ENCODE data around the gene SPATA1.
A peak's percentile ranks its signal among the peaks of the same experiment; 100 is the strongest.

The SPATA1 gene

DNA sequence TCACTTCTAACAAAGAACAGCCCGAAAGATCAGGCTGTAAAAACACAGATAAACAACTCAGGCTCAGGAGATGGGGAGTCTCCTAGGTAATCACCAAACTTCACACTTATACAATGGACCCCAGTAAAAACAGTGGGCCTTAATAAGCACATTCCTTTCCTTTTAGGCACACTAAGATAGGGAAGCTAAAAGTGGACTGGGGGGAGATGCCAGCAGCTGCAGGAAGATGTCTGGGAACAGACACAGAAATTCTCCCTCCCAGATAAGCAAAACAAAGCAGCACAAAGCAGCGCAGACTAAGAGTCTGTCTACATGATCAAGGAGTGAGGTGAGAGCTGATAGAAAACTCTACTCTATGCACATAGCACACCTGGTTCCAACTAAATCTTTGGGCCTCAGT, 97.0 kb downstream of the SPATA1 start:
- peaks cover 13% of the 10 kb centered on the region for H3K4me1 ChIP-seq (ENCODE audit: control insufficient read depth, insufficient read depth, low read length)
- no peaks in the 10 kb centered on the region for H3K36me3 ChIP-seq (ENCODE audit: control insufficient read depth, insufficient read depth, low read length)
- H3K4me3 ChIP-seq (ENCODE audit: low read length): peak overlapping the region; percentile 42
- H3K27ac ChIP-seq (ENCODE audit: low read depth, low read length): peak overlapping the region; percentile 81
- no peaks in the 10 kb centered on the region for H3K27me3 ChIP-seq (ENCODE audit: control insufficient read depth, insufficient read depth, low read length)
- no peak overlapping the region for H3K9ac ChIP-seq (ENCODE audit: low read length)

DNA sequence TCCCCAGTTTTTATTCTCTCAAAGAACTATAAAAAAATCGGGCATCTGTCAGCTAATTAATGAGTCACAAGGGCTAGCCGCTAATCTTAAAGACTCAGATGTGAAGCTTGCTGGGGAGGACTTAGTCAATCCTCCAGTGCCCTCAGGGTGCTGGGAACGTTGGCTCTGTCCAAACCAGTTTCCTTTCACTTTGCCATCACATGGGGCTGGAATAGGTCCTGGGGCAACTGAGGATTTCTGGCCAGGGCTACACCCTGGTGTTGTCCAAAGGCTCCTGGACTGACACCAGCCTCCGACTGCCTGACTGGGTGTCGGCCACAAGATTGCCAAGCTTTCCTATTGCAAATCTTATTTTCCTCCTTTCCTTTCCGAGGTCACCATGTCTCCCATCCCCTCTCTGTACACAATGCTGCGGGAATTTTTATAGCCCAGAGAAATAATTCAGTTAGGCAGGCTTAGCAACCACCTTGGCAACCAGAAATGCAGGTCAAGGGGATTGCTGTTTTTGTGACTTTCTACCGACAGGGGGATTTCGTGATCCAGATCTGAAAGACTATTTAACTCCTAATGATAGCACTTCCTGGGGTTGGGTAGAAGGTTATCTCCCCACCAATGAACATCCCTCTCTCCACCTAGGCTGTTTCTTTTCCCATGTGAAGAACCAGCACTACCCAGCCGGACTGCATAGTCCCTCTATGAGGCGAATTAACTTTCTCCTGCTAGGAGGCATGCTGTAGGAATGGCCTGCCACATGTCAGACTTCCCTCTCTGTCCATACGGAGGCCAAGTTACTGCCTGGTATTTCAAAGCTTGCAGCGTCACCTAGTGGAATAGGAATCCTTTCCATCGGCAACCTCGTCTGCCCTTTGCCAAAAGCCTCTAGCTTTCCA, 98.0 kb downstream of the SPATA1 start:
- H3K27me3 ChIP-seq (ENCODE audit: control insufficient read depth, insufficient read depth, low read length): no peaks in the 10 kb centered on the region
- peak overlapping the region; percentile 42 for H3K4me3 ChIP-seq (ENCODE audit: low read length)
- peak overlapping the region; percentile 81 for H3K27ac ChIP-seq (ENCODE audit: low read depth, low read length)
- H3K9ac ChIP-seq (ENCODE audit: low read length): no peak overlapping the region
- H3K36me3 ChIP-seq (ENCODE audit: control insufficient read depth, insufficient read depth, low read length): no peaks in the 10 kb centered on the region
- H3K4me1 ChIP-seq (ENCODE audit: control insufficient read depth, insufficient read depth, low read length): peaks cover 11% of the 10 kb centered on the region

GRCh38 chr1:84605157-84605556, 99.0 kb downstream of the SPATA1 start:
- H3K9ac ChIP-seq (ENCODE audit: low read length): no peak overlapping the region
- H3K4me1 ChIP-seq (ENCODE audit: control insufficient read depth, insufficient read depth, low read length): peaks cover 9% of the 10 kb centered on the region
- H3K4me3 ChIP-seq (ENCODE audit: low read length): no peak overlapping the region
- no peaks in the 10 kb centered on the region for H3K36me3 ChIP-seq (ENCODE audit: control insufficient read depth, insufficient read depth, low read length)
- H3K27ac ChIP-seq (ENCODE audit: low read depth, low read length): peak overlapping the region; percentile 1
- no peaks in the 10 kb centered on the region for H3K27me3 ChIP-seq (ENCODE audit: control insufficient read depth, insufficient read depth, low read length)

GRCh38 chr1:84606977-84607376, 100.8 kb downstream of the SPATA1 start:
- H3K4me3 ChIP-seq (ENCODE audit: low read length): no peak overlapping the region
- H3K36me3 ChIP-seq (ENCODE audit: control insufficient read depth, insufficient read depth, low read length): no peaks in the 10 kb centered on the region
- H3K27ac ChIP-seq (ENCODE audit: low read depth, low read length): no peak overlapping the region
- no peaks in the 10 kb centered on the region for H3K27me3 ChIP-seq (ENCODE audit: control insufficient read depth, insufficient read depth, low read length)
- H3K4me1 ChIP-seq (ENCODE audit: control insufficient read depth, insufficient read depth, low read length): peaks cover 9% of the 10 kb centered on the region
- H3K9ac ChIP-seq (ENCODE audit: low read length): no peak overlapping the region

DNA sequence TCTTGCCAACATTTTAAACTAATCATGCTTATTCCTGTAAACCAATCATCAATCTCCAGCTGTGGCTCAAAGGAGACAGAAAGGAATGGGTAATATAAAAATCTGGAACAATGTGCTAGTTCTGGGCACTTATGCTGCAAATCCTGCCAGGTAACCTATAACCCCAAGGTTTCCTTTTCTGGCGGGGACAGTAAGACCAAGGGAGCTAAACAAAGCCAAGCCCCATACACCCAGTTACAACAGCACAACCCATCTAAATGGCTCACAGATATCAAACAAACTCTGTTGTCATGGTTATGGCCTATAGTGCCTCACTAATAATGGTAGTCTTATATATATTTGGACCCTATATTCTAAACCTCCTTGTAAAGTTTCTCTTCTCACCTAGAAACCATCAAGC, 104.9 kb downstream of the SPATA1 start:
- H3K27me3 ChIP-seq (ENCODE audit: control insufficient read depth, insufficient read depth, low read length): no peaks in the 10 kb centered on the region
- H3K27ac ChIP-seq (ENCODE audit: low read depth, low read length): no peak overlapping the region
- no peaks in the 10 kb centered on the region for H3K4me1 ChIP-seq (ENCODE audit: control insufficient read depth, insufficient read depth, low read length)
- H3K36me3 ChIP-seq (ENCODE audit: control insufficient read depth, insufficient read depth, low read length): no peaks in the 10 kb centered on the region
- H3K9ac ChIP-seq (ENCODE audit: low read length): no peak overlapping the region
- no peak overlapping the region for H3K4me3 ChIP-seq (ENCODE audit: low read length)

- Histone ChIP-seq H3K9ac (ENCODE audit: low read length) (no peak overlapping the region), H3K27ac (ENCODE audit: low read depth, low read length) (no peak overlapping the region), H3K27me3 (ENCODE audit: control insufficient read depth, insufficient read depth, low read length) (no peaks in the 10 kb centered on the region), H3K4me1 (ENCODE audit: control insufficient read depth, insufficient read depth, low read length) (peaks cover 1% of the 10 kb centered on the region), H3K36me3 (ENCODE audit: control insufficient read depth, insufficient read depth, low read length) (no peaks in the 10 kb centered on the region), H3K4me3 (ENCODE audit: low read length) (no peak overlapping the region)
Measured at GRCh38 chr1:84611796-84612195, 105.6 kb downstream of the SPATA1 start.

GRCh38 chr1:84613026-84613425, 106.8 kb downstream of the SPATA1 start:
- no peak overlapping the region for H3K27ac ChIP-seq (ENCODE audit: low read depth, low read length)
- H3K4me3 ChIP-seq (ENCODE audit: low read length): no peak overlapping the region
- no peak overlapping the region for H3K9ac ChIP-seq (ENCODE audit: low read length)
- H3K27me3 ChIP-seq (ENCODE audit: control insufficient read depth, insufficient read depth, low read length): no peaks in the 10 kb centered on the region
- peaks cover 3% of the 10 kb centered on the region for H3K4me1 ChIP-seq (ENCODE audit: control insufficient read depth, insufficient read depth, low read length)
- H3K36me3 ChIP-seq (ENCODE audit: control insufficient read depth, insufficient read depth, low read length): no peaks in the 10 kb centered on the region

DNA sequence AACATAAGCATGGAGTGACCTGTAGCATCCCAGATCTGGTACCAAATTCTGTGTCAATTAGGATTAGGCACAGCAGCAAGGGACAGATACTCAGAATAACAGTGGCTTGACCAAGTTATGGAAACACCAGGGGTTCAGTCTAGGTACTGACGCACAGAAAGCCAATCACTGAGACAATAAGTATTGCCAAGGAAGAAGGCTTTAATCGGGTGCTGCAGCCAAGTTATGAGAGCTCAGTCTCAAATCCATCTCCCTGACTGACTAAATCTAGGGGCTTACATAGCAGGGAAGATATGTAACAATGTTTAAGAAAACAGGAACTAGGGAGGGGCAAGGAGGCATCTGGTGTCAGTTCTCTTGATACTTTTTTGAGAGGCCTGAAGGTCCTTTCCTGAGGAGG, 107.7 kb downstream of the SPATA1 start:
- no peak overlapping the region for H3K27ac ChIP-seq (ENCODE audit: low read depth, low read length)
- H3K9ac ChIP-seq (ENCODE audit: low read length): no peak overlapping the region
- H3K27me3 ChIP-seq (ENCODE audit: control insufficient read depth, insufficient read depth, low read length): no peaks in the 10 kb centered on the region
- no peaks in the 10 kb centered on the region for H3K36me3 ChIP-seq (ENCODE audit: control insufficient read depth, insufficient read depth, low read length)
- no peak overlapping the region for H3K4me3 ChIP-seq (ENCODE audit: low read length)
- peaks cover 3% of the 10 kb centered on the region for H3K4me1 ChIP-seq (ENCODE audit: control insufficient read depth, insufficient read depth, low read length)

DNA sequence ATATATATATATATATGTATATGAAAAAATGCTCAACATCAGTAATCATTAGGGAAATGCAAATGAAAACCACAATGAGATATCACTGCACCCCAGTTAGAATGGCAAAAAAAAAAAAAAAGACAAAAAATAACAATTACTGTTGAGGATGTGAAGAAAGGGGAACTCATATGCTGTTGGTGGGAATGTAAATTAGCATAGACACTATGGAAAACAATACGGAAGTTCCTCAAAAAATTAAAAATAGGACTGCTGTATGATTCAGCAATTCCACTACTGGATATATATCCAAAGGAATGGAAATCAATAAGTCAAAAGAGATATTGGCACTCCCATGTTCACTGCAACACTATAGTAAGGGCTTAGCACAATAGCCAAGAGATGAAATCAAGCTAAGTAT, 109.6 kb downstream of the SPATA1 start:
- H3K9ac ChIP-seq (ENCODE audit: low read length): no peak overlapping the region
- no peaks in the 10 kb centered on the region for H3K27me3 ChIP-seq (ENCODE audit: control insufficient read depth, insufficient read depth, low read length)
- H3K4me3 ChIP-seq (ENCODE audit: low read length): no peak overlapping the region
- H3K4me1 ChIP-seq (ENCODE audit: control insufficient read depth, insufficient read depth, low read length): peaks cover 9% of the 10 kb centered on the region
- H3K36me3 ChIP-seq (ENCODE audit: control insufficient read depth, insufficient read depth, low read length): no peaks in the 10 kb centered on the region
- H3K27ac ChIP-seq (ENCODE audit: low read depth, low read length): no peak overlapping the region

Measured in rectal smooth muscle tissue (tissue), 1 donor.